Osteoblast (primary cell): ENCODE results near the gene NKAIN2. TPM values are rescaled to one million over a fixed set of nuclear protein-coding genes. Genes with fewer than 3 reads are reported as not detected.

Experiments
- DNase-seq: peaks from one replicate; pipeline ENCODE4 v3.0.0; 2011; ENCODE audit warnings: low spot score, mixed read lengths; ENCODE audit not compliant: insufficient read length; ENCODE audit errors: missing footprints
- H2AFZ ChIP-seq: 2 replicates; pipeline ENCODE4 v1.6.0; 2011; ENCODE audit warnings: mild to moderate bottlenecking, low read length
- H3K27ac ChIP-seq: 2 replicates; pipeline ENCODE4 v1.5.1; 2011; ENCODE audit warnings: mild to moderate bottlenecking, low read depth, low read length, moderate library complexity
- H3K27me3 ChIP-seq: 2 replicates; pipeline ENCODE4 v1.6.0; 2012; ENCODE audit warnings: mild to moderate bottlenecking, control low read depth, inconsistent platforms, low read length, moderate library complexity; ENCODE audit not compliant: insufficient read depth
- H3K36me3 ChIP-seq: 2 replicates; pipeline ENCODE4 v1.5.1; 2011; ENCODE audit warnings: mild to moderate bottlenecking, low read length, control low read depth, moderate library complexity; ENCODE audit not compliant: insufficient read depth
- H3K4me1 ChIP-seq: 2 replicates; pipeline ENCODE4 v1.5.1; 2011; ENCODE audit warnings: mild to moderate bottlenecking, low read length, control low read depth, moderate library complexity; ENCODE audit not compliant: insufficient read depth
- H3K4me2 ChIP-seq: 2 replicates; pipeline ENCODE4 v1.6.0; 2011; ENCODE audit warnings: mild to moderate bottlenecking, low read length; ENCODE audit not compliant: insufficient read depth
- H3K4me3 ChIP-seq: fragments of 200-600 bp; sonication (generic); 3 replicates; pipeline ENCODE4 v1.5.1; 2012; ENCODE audit warnings: mild to moderate bottlenecking, low read length, inconsistent platforms; ENCODE audit not compliant: insufficient read depth
- H3K79me2 ChIP-seq: 2 replicates; pipeline ENCODE4 v1.6.0; 2012; ENCODE audit warnings: mild to moderate bottlenecking, low read length, control low read depth, inconsistent platforms; ENCODE audit not compliant: insufficient read depth
- H3K9me3 ChIP-seq: 2 replicates; pipeline ENCODE4 v1.5.1; 2011; ENCODE audit warnings: low read depth, low read length, control low read depth
- H4K20me1 ChIP-seq: 2 replicates; pipeline ENCODE4 v1.6.0; 2012; ENCODE audit warnings: mild to moderate bottlenecking, low read length, control low read depth; ENCODE audit not compliant: insufficient read depth
- CTCF ChIP-seq: IDR thresholded peaks from 2 replicates; pipeline ENCODE4 v1.5.1; 2011; ENCODE audit warnings: mild to moderate bottlenecking, low read depth, low read length, moderate library complexity; ENCODE audit errors: extremely low read depth
- total RNA-seq: library from RNA; depleted of rRNA; stranded (reverse); fragments of >200 nt; gene quantifications from 2 replicates; pipeline ENCODE4 v1.2.3, GENCODE V29; 2012

NKAIN2 gene
- total RNA-seq, 1 donor, result under 0.01 TPM

DNA sequence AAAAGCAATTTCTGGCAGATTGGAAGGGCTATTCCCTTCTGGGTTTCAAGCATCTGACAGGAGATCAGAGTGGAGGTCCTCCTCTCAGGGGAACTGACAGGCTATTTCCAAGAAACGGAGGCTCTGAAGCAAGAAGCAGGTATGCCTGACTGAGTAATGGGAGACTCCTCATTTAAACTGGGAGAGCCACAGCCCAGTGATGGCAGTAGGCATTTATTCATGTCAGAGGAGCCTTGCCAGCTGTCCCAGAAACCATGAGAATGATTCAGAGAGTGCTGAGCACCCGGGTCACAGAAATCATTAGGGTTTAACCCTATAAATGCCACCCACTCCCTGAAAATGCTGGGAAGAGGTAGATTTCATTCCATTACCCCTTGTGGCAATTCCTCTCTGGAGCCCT, 911.1 kb downstream of the NKAIN2 start:
- Histone ChIP-seq H3K27me3 (no peaks in the 10 kb centered on the region), H4K20me1 (no peaks in the 10 kb centered on the region), H3K4me3 (no peak overlapping the region), H3K36me3 (no peaks in the 10 kb centered on the region), H3K79me2 (no peaks in the 10 kb centered on the region), H3K9me3 (no peaks in the 10 kb centered on the region), H2AFZ (no peak overlapping the region), H3K4me2 (no peak overlapping the region), H3K4me1 (no peaks in the 10 kb centered on the region), H3K27ac (no peak overlapping the region)
- no peak for TF ChIP-seq CTCF
- DNase-seq, result no peak

- Histone ChIP-seq H4K20me1 (no peaks in the 10 kb centered on the region), H2AFZ (no peak overlapping the region), H3K27ac (no peak overlapping the region), H3K4me3 (no peak overlapping the region), H3K79me2 (no peaks in the 10 kb centered on the region), H3K4me1 (no peaks in the 10 kb centered on the region), H3K27me3 (no peaks in the 10 kb centered on the region), H3K36me3 (no peaks in the 10 kb centered on the region), H3K9me3 (no peaks in the 10 kb centered on the region), H3K4me2 (no peak overlapping the region)
- DNase-seq, result no peak
- TF ChIP-seq CTCF, result no peak
These were observed 916.2 kb downstream of the NKAIN2 start for GRCh38 chr6:124719913-124720312.

- Histone ChIP-seq H3K36me3 (no peaks in the 10 kb centered on the region), H3K4me1 (no peaks in the 10 kb centered on the region)
These were observed 917.7 kb downstream of the NKAIN2 start for GRCh38 chr6:124721331-124721730.

More at GRCh38 chr6:124721331-124721730, 917.7 kb downstream of the NKAIN2 start:
- Histone ChIP-seq H3K4me2 (no peak overlapping the region), H4K20me1 (no peaks in the 10 kb centered on the region), H3K27ac (no peak overlapping the region), H3K4me3 (no peak overlapping the region), H3K9me3 (no peaks in the 10 kb centered on the region), H3K27me3 (no peaks in the 10 kb centered on the region), H3K79me2 (no peaks in the 10 kb centered on the region), H2AFZ (no peak overlapping the region)
- DNase-seq, result no peak
- TF ChIP-seq CTCF, result no peak
